HG02840 (cell line): ENCODE data around the gene PAQR7.
A peak's percentile ranks its signal among the peaks of the same experiment; 100 is the strongest.

Experiments
- ATAC-seq: cut with Tn5 transposase; IDR thresholded peaks from one replicate; pipeline ENCODE4 v1.9.1; 2021; ENCODE audit warnings: mild to moderate bottlenecking, moderate library complexity, moderate number of reproducible peaks; ENCODE audit not compliant: unreplicated experiment, low FRiP score

The PAQR7 gene

GRCh38 chr1:25875154-25875855 is at the start of gene PAQR7:
Gene PAQR7, minus strand, starts transcription at chr1:25875708. Its CDS starts 11,869 bp downstream, at chr1:25863839.
- no peak for ATAC-seq

GRCh38 chr1:25924454-25924853 is 48.9 kb upstream of the PAQR7 start:
- ATAC-seq = no peak

- no peak for ATAC-seq
Measured at GRCh38 chr1:25922971-25923552, 47.6 kb upstream of the PAQR7 start.

GRCh38 chr1:25922056-25922970 is 46.8 kb upstream of the PAQR7 start:
- ATAC-seq = no peak

- ATAC-seq = no peak
Measured at GRCh38 chr1:25918615-25919014, 43.1 kb upstream of the PAQR7 start.

GRCh38 chr1:25917996-25918395 is 42.5 kb upstream of the PAQR7 start:
- ATAC-seq = no peak

- ATAC-seq = no peak
Measured at GRCh38 chr1:25916460-25916859, 41.0 kb upstream of the PAQR7 start.

GRCh38 chr1:25914074-25914995 is 38.8 kb upstream of the PAQR7 start:
- no peak for ATAC-seq

GRCh38 chr1:25913206-25913605 is 37.7 kb upstream of the PAQR7 start:
- no peak for ATAC-seq

- ATAC-seq = no peak
Measured at GRCh38 chr1:25912076-25912831, 36.7 kb upstream of the PAQR7 start.

GRCh38 chr1:25911162-25911561 is 35.7 kb upstream of the PAQR7 start:
- no peak for ATAC-seq

- no peak for ATAC-seq
Measured at GRCh38 chr1:25909040-25909439, 33.5 kb upstream of the PAQR7 start.

GRCh38 chr1:25908161-25908560 is 32.7 kb upstream of the PAQR7 start:
- no peak for ATAC-seq

- no peak for ATAC-seq
Measured at GRCh38 chr1:25907601-25908000, 32.1 kb upstream of the PAQR7 start.

GRCh38 chr1:25906644-25907300 is 31.3 kb upstream of the PAQR7 start:
- ATAC-seq = no peak

GRCh38 chr1:25905680-25906643 is 30.5 kb upstream of the PAQR7 start, which contains the start of gene STMN1:
Gene STMN1, minus strand, starts transcription at chr1:25906419. Its CDS starts 1,743 bp downstream, at chr1:25904676.
- peak; percentile 68 for ATAC-seq

GRCh38 chr1:25904943-25905679 is 29.6 kb upstream of the PAQR7 start:
- ATAC-seq = peak; percentile 74
